Stimulated activated CD4-positive, alpha-beta T cell treated with anti-CD3 and anti-CD28 coated beads, TNF-alpha, amount 100 ng/mL, for 24 hours (primary cell): ENCODE results near the gene MZT2B.
"Not testable (repeated sequence)": the region's sequence is repeated elsewhere in the genome, so short reads cannot be mapped to it uniquely, and the experiment has no call there.

Experiments
- DNase-seq, 3 experiments: peaks; one replicate each; pipeline ENCODE4 v3.0.0-alpha.2; 2020; ENCODE audit warnings: low read depth in 3 of 3

The MZT2B gene

DNA sequence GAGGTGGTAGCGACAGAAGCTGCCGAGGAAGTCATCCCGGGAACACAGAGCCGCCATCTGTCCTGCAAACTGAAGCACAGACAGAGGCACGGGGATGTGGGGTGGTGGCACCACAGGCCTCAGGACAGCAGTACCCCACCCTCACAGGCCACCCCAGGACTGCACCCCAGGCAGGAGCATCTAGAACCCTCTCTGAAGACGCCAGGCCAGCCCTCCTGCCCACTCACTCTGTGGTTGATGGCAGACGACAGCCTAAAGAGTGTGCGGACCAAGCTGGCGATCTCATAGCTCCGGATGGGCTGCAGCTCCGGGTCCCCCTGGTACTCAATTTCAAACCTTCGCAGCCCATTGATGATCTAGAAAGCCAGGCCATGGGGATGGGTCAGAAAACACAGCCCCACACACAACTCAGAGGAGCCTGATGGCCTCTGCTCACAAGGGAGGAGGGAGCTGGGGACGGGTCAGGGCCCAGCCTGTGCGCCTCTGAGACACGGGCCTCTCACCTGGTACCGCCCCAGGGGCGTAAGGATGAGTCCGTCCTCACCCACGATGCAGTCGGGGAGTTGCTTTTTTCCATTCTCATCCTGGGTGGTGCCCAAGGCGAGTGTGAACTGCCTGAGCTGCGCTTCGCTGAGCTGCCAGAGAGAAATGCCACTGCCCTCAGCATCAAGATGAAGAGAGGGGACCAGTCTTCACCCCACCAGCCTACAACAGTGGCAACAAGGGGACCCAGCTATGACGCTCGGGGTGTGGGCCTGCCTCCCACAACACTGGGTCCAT lies 29.1 kb upstream of the MZT2B start:
- no peak for DNase-seq

DNA sequence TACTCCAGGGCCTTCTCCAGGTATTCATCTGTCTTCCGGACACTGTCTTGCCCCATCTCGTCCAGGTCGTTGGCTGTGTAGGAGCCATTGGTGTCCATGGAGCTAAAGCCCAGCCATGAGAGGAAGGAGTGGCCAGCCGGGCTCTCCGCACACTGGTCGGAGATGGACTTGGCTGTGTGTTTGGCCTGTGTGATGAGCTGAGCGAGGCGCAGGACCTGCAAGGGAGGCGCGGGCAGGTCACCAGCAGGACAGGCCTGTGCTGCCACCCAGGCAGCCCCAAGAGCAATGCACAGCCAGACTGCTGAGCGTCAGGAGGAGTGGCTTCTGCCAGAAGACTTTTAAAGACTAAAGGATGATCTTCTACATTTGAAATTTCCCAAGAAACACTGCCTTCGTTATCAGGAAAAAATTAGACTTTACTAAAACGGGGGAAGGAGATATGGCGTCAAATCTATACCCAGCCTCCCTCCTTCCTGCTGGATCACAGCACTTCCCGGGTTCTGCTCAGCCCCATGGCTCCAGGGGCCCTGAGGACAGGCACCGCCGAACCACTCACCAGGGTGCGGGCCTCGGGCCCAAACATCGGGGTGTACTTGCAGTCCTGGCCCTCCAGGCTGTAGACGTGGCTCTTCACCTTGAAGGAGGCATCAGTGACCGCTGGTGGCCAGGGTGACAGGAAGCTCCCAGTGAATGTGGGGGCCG lies 28.2 kb upstream of the MZT2B start:
- DNase-seq, result not testable (repeated sequence)

- DNase-seq, result not testable (repeated sequence)
Observed at GRCh38 chr2:130154423-130154770, 27.7 kb upstream of the MZT2B start.

- DNase-seq, result no peak
Observed at GRCh38 chr2:130154773-130155765, 27.0 kb upstream of the MZT2B start.

GRCh38 chr2:130155956-130156623 lies 26.0 kb upstream of the MZT2B start:
- DNase-seq, result not testable (repeated sequence)

- no peak for DNase-seq
Observed at GRCh38 chr2:130156624-130157004, 25.4 kb upstream of the MZT2B start.

GRCh38 chr2:130157354-130157753 lies 24.7 kb upstream of the MZT2B start:
- not testable (repeated sequence) for DNase-seq

DNA sequence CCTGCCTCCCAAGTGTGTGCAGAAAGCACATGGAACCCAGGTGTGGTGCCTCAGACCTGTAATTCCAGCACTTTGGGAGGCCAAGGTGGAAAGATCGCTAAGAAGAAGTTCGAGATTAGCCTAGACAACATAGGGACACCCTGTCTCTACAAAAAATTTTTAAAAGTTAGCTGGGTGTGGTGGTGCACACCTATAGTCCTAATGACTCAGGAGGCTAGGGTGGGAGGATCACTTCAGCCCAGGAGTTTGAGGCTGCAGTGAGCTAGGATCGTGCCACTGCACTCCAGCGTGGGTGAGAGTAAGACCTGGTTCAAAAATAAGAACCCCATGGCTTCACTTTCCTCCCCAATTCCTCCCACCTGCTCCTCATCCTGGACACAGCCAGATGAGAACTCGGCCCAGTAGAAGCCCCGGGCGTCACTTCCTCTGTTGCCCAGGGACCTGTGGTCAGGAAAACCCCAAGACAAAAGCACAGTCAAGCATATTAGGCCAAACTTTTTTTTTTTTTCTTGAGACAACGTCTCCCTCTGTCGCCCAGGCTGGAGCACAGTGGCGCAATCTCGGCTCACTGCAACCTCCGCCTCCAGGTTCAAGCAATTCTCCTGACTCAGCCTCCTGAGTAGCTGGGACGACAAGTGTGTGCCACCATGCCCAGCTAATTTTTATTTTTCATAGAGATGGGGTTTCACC lies 24.1 kb upstream of the MZT2B start:
- DNase-seq, result not testable (repeated sequence)

- DNase-seq, result no peak
Observed at GRCh38 chr2:130158631-130159030, 23.4 kb upstream of the MZT2B start.

DNA sequence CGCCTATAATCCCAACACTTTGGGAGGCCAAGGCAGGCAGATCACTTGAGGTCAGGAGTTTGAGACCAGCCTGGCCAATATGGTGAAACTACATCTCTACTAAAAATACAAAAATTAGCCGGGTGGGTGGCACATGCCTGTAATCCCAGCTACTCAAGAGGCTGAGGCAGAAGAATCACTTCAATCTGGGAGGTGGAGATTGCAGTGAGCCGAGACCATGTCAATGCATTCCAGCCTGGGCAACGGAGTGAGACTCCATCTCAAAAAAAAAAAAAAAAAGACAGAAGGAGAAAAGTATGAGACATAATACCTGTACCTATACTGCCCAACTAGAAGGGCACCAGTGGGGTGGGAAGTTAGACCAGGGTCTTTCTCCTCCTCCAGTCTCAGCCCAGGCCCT lies 22.7 kb upstream of the MZT2B start:
- not testable (repeated sequence) for DNase-seq

- no peak for DNase-seq
Observed at GRCh38 chr2:130160131-130160530, 21.9 kb upstream of the MZT2B start.

DNA sequence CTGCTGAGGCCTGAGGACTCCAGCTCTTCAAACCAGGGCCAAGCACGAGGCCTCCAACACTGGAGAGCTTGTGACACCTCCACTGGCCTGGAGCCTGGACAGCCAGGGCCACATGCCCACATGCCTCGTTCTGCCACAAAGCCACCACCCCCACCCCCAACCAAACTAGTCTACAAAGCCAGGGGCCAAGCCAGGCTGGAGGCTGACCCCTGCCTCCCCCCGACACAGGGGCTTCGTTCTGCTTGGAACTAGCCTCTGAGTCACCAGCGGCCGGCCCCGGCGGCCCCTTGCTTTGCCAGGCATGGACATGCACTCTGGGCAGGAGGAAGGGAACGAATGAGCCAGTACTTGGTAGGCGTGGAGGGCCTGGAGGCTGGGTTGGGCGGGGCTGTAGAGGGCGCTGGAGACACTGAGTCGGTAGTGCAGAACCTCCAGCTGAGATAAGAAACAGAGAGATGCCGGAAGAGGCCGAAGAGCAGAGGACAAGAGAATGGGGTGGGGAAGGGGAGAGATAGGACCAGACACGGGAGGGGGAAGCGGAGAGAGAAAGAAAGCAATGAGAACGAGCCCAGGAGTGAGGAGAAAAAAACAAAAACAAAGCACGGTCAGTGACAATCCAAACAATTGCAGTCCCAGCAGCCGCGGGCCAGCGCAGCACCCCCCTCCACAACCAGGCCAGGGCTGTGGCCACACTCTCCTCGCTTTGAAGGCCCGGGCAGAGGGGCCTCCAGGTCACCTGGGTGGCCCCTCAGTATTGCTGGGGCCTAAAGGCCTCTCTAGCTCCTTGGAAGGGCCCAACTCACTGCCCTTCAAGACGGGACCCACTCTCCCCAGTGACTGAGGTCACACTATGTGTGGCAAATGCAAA lies 21.0 kb upstream of the MZT2B start:
- DNase-seq, result not testable (repeated sequence)

DNA sequence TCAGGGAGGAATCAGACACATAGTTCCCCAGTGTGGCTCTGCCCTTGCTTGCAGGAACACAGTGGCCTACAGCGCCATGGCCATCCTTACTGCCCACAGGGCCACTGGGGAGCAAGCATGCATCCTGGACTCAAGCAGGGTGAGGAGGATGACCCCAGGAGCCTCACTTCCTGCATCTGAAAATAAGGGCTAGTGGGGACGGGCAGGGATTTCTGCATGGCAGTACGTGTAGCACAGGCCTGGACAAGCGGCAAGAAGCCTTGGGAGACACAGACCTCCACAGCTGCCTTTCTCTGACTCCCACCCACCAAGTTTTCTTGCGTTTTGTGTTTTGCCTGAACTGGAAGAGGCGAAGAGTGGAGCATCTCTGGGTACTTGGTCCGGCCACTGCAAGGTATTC lies 19.6 kb upstream of the MZT2B start:
- not testable (repeated sequence) for DNase-seq

- no peak for DNase-seq
Observed at GRCh38 chr2:130162968-130163367, 19.1 kb upstream of the MZT2B start.

- no peak for DNase-seq
Observed at GRCh38 chr2:130165293-130166016, 16.6 kb upstream of the MZT2B start.

DNA sequence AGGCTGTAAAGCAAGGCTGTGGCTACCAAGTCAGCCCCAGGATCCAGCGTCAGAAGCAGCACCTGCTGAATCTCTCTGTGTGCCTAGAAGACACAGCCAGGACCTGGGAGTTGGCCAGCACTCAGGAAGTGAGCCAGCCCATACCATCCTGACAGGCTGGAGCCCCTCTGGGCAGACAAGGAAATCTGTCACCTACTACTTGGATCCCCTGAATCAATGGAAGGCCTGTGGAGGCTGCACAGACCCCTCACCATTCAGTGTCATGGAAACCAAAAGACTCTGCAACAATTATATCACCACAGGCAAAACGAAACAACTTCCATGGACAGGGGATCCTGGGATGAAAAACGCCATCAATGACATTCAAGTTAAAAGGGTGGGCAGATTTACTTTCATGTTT lies 15.5 kb upstream of the MZT2B start:
- DNase-seq, result not testable (repeated sequence)

DNA sequence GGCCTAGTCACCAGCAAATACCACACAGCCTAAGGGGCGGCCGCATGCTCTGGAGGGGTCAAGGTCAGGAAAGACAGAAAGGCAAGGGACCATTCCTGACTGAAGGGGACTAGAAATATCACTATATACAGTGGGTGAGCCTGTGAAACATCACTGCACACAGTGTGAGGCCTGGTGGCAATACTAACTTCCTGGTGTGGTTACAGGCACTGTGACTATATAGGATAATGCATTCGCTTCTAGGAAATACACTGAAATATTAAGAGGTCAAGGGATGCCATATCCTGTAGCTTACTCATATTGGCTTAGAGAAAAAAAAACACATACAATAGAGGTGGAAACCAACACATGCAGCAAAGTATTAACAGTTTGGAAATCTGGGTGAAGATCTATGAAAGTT lies 12.9 kb upstream of the MZT2B start:
- not testable (repeated sequence) for DNase-seq

- DNase-seq, result no peak
Observed at GRCh38 chr2:130169896-130170295, 12.2 kb upstream of the MZT2B start.

GRCh38 chr2:130174866-130175265 lies 7.2 kb upstream of the MZT2B start:
- DNase-seq, result not testable (repeated sequence)
